NCI-H524 (cell line): ENCODE measurements around the gene SH3BP1.

Experiments
- DNase-seq, 2 experiments: peaks; one replicate each; lab custom pipeline; 2025; lab: John Stamatoyannopoulos, UW

The SH3BP1 gene

GRCh38 chr22:37659066-37659896 lies 19.8 kb downstream of the SH3BP1 start:
- DNase-seq, result peak in 1 of 2 experiments; percentile 48

GRCh38 chr22:37659897-37660708 lies 20.6 kb downstream of the SH3BP1 start:
- DNase-seq, result no peak

GRCh38 chr22:37660709-37661045 lies 21.2 kb downstream of the SH3BP1 start:
- DNase-seq, result no peak

GRCh38 chr22:37661160-37661924 lies 21.9 kb downstream of the SH3BP1 start:
- DNase-seq, result peak; percentile 89 to 95

GRCh38 chr22:37662039-37662438 lies 22.6 kb downstream of the SH3BP1 start:
- DNase-seq, result no peak

- no peak for DNase-seq
Measured at GRCh38 chr22:37663521-37664140, 24.2 kb downstream of the SH3BP1 start.

- DNase-seq, result no peak
Measured at GRCh38 chr22:37664249-37665101, 25.0 kb downstream of the SH3BP1 start.

- no peak for DNase-seq
Measured at GRCh38 chr22:37665487-37665886, 26.0 kb downstream of the SH3BP1 start.

- no peak for DNase-seq
Measured at GRCh38 chr22:37669586-37669985, 30.1 kb downstream of the SH3BP1 start.

- no peak for DNase-seq
Measured at GRCh38 chr22:37672206-37672919, 32.9 kb downstream of the SH3BP1 start.

- DNase-seq, result no peak
Measured at GRCh38 chr22:37672920-37673455, 33.5 kb downstream of the SH3BP1 start.

GRCh38 chr22:37674248-37674647 lies 34.8 kb downstream of the SH3BP1 start:
- no peak for DNase-seq

- DNase-seq, result no peak
Measured at GRCh38 chr22:37674951-37675929, 35.8 kb downstream of the SH3BP1 start, which contains the start of gene LGALS1. TSS of gene LGALS1 (plus strand) at chr22:37675636. CDS start at chr22:37675703, 67 bp downstream.

- DNase-seq, result no peak
Measured at GRCh38 chr22:37675930-37676735, 36.7 kb downstream of the SH3BP1 start.

GRCh38 chr22:37676736-37677492 lies 37.4 kb downstream of the SH3BP1 start:
- peak; percentile 56 to 77 for DNase-seq

- DNase-seq, result no peak
Measured at GRCh38 chr22:37677493-37677974, 38.1 kb downstream of the SH3BP1 start.

GRCh38 chr22:37678372-37678771 lies 38.9 kb downstream of the SH3BP1 start:
- DNase-seq, result no peak
